GM12892 (cell line): ENCODE measurements around the gene UGT3A2.

ENCODE experiments used
- DNase-seq: peaks from one replicate; pipeline ENCODE4 v3.0.0; 2011; ENCODE audit not compliant: insufficient read length
- FAIRE-seq: peaks from 2 replicates; lab custom pipeline; 2011; peaks lifted over from hg19 to GRCh38; lab: Jason Lieb, UNC
- POLR2A ChIP-seq: IDR thresholded peaks from 2 replicates; pipeline ENCODE4 v1.6.1; 2011; ENCODE audit warnings: low read depth, low read length, control low read depth
- POLR2AphosphoS5 ChIP-seq: IDR thresholded peaks from 2 replicates; pipeline ENCODE4 v1.6.1; 2011; ENCODE audit warnings: low read depth, low read length, control low read depth
- TAF1 ChIP-seq: IDR thresholded peaks from 2 replicates; pipeline ENCODE4 v1.6.1; 2011; ENCODE audit warnings: low read depth, mild to moderate bottlenecking, control low read depth, low read length, borderline replicate concordance

UGT3A2 gene

DNA sequence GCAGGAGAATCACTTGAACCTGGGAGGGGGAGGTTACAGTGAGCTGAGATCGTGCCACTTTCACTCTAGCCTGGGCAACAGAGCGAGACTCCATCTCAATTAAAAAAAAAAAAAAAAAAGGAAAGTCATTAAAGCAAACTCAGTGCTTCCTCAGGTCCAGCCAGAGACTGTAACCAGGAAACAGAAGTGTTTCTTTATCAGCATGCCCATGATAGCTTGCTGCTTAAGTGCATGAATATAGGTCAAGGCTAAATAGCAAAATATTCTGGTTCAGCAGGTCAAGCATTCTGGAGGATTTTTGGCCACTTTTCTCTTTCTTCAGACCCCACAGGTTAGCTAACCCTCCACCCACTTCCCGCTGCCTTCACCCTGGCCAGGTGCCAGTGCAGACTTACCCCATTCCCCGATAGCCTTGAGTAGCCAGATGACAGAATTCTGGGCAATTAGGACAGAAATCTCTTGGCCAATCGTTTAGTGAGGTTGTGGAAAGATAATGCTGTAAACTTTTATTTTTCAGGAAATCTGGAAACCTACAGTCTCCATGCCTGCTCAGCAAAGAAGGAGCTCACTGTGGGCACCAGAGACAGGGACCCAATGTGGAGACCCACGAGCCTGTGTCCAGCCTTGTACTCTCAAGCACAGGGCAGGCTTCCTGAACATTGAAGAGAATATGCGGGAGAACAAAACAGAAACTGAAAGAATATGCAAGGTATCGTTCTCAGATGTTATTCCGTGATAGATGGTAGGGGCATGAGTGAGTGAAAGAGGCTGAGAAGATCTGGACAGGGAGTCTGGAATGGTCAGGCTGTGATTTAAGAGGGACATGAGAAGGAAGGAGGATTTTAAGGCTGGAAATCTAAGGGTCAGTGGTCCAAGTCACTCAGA lies 4.2 kb upstream of the UGT3A2 start:
- no peak for DNase-seq
- no peak for TF ChIP-seq POLR2AphosphoS5
- no peak for TF ChIP-seq TAF1
- no peak for FAIRE-seq

DNA sequence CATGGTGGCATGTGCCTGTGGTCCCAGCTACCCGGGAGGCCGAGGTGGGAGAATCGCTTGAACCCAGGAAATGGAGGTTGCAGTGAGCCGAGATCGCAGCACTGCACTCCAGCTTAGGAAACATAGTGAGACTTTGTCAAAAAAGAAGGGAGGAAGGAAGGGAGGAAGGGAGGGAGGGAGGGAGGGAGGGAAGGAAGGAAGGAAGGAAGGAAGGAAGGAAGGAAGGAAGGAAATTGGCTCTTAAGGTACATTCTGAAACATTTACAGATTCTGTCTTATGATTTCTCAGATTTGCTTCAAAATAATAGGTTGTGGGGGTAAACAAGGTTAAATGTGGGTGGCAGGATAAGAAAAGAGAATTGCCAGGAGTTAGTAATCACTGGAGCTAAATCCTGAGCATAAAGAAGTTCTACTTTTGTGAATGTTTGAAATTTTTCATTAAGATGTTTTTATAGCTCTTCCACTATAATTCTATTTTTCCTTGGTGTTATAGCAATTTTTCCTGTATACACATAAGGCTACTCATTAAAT lies 2.1 kb upstream of the UGT3A2 start:
- FAIRE-seq (no peak), DNase-seq (no peak)
- no peak for TF ChIP-seq POLR2AphosphoS5
- TF ChIP-seq POLR2A: no peak
- no peak for TF ChIP-seq TAF1

DNA sequence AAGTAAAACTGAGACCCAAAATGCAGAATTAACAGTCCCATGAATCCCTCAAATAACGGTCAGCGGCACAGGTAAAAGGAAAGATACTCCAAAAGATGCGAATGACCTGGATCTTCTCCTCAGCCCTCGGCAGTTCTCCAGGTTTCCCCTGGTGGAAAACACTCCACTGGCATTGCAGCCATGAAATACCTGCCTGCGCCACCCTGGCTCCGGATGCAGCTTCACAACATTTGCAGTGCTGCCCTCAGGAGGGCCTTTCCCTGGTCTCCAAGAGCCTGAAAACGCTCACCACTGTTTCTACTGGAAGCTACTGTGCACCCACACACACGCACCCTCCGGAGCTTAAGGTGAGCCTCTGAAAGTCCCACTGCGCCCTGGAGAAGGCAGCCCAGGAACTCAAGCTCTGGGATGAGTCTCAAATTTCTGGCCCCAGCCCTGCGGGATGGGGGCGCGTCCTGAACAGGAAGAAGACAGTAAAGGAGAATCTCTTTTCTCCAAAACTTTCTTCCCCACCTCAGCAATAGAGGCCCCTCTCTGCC lies 612 bp downstream of the UGT3A2 start:
- no peak for TF ChIP-seq TAF1
- TF ChIP-seq POLR2A: no peak
- no peak for TF ChIP-seq POLR2AphosphoS5
- DNase-seq (no peak), FAIRE-seq (no peak)

DNA sequence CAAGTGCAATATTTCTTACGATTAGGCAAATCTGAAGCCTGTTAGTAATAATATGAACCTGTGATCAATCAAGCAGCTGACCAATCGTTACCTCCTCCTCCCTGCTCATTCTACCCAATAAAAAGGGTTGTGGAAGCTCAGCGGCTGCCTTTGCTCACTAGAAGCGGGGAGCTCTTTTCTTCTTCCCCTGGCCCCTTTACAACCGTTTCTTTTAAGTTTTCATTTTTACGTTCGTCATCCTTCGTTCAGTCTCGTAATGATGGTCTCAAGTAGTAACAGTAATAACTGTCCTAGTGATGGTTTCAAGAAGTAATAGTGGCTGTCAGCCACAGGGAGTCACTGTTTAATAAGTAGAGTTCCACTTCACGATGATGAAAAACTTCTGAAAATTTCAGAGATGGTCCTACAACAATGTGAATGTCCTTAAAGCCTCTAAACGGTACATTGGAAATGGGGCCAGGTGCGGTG lies 6.2 kb downstream of the UGT3A2 start:
- no peak for DNase-seq
- no peak for FAIRE-seq
- TF ChIP-seq POLR2AphosphoS5 (no peak), POLR2A (no peak), TAF1 (no peak)

DNA sequence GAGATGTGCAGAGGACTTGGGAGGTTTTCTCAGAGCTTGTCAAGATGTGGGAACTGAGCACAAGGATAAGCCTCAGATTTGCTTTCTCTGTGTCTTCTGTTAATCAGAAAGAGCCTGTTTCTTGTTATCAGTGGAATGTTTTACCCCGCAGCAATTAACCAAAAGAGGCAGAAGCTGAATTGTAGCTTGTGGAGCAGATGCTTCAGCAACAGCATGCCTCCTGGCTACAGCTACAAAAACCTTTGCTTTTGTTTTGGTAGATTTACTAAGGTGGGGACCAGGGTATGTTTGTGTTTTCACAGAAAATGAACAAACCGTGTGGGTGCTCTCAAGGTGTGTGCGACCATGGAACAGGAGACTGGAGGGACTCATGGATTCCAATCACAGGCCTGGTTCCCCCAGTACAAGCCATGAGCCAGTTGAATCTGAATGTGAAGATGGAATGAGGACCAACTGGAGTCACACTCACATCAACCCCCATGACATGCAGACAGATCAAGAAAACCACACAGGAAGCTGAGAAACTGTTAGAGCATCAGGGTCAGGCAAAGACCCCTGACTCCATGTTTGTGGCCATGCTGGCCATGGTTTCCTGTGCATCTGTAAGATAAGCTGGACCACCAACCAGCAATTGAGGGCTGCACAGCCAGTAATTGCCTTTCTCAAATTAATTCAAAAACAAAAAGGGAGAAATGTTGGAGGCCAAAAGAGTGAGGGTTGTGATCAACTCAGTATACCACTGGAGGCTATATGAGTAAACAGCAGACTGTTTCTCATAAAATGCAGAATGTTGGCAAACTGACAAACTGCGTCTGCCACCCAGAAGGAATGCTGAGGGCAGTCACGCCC lies 6.9 kb downstream of the UGT3A2 start:
- DNase-seq: no peak
- TF ChIP-seq TAF1 (no peak), POLR2A (no peak), POLR2AphosphoS5 (no peak)
- FAIRE-seq: no peak

DNA sequence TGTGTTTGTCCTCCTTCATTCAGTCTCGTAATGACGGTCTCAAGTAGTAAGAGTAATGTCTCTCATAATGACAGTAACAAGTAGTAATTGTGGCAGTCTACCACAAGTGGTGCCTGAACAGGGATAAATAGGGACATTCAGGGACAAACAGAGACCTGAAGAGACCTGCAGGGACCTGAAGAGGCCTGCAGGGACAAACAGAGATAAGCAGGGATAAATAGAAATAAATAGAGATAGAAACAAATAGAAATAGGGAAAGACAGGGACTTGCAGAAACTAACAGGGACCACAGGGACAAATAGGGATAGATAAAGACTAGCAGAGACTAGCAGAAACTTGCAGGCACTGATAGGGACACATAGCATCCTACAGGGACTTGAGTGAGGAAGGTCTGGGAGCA lies 7.9 kb downstream of the UGT3A2 start:
- TF ChIP-seq POLR2AphosphoS5 (no peak), TAF1 (no peak), POLR2A (no peak)
- FAIRE-seq (no peak), DNase-seq (no peak)

DNA sequence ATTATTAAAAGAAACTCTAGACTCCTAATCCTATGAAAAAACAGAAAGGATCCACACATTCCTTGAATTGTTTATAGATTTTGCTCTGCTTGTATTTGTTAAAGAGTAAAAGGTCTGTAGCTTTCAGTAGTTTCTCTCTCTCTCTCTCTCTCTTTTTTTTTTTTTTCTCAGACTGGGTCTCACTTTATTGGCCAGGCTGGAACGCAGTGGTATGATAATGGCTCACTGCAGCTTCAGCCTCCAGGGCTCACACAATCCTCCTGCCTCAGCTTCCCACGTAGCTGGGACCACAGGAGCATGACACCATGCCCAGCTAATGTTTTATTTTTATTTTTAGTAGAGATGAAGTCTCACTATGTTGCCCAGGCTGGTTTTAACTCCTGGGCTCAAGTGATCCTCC lies 9.3 kb downstream of the UGT3A2 start:
- FAIRE-seq: no peak
- no peak for TF ChIP-seq POLR2A
- TF ChIP-seq POLR2AphosphoS5: no peak
- no peak for TF ChIP-seq TAF1
- DNase-seq: no peak

DNA sequence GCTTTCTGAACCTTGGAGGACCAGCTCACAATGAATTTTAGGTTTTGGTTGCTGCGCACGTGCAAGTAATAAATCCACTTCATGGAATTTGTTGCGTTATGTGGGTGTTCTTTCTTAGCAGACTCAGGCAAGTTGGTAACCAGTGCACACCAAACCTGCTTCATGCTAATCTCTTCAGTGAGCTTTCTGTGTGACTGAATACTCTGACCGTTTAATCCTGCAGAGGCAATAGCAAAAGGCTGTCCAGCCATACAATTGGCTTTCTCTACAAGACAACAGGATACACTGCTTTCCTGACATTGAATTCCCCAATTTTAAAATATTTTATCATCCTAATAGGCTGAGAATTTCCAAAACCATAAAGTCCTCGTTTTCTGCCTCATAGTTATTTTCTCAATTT lies 10.3 kb downstream of the UGT3A2 start:
- FAIRE-seq (no peak), DNase-seq (no peak)
- TF ChIP-seq POLR2A (no peak), POLR2AphosphoS5 (no peak), TAF1 (no peak)

DNA sequence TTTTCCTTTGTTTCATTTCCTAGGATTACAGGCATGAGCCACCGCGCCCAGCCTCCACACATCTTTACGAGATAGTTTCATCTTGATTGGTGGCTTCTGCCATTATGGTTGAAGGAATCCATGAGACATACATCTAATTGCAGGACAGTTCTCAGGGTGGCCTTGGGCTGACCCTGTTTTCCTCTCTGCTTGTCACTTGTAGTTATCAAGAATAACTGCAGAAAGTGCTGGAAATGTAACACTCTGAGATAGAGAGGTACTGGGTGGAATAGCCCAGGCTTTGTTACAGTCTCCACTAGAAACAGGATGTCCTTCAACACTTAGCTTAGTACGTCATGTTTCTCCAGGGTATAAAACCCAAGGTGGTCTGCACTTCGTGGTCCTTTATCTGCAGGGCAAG lies 10.7 kb downstream of the UGT3A2 start:
- FAIRE-seq (no peak), DNase-seq (no peak)
- TF ChIP-seq POLR2AphosphoS5 (no peak), POLR2A (no peak), TAF1 (no peak)

DNA sequence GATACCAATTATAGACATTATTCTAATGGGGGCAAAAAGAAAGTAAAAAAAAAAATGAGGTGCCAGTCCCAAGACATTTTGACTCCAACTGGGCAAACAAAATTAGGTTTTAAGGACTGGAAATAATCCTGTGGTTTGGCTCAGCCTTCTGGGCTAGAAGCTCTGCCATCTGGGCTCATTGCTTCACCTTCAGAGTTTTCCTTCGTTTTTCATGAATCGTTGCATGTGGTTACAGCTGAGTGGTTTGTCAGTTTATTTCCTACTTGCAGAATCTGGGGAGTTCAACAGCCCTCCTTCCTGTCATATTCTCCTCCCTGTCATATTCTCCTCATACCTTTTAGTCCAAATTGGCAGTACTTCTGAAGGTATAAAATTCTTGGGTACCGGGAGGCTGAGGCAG lies 12.0 kb downstream of the UGT3A2 start:
- DNase-seq (no peak), FAIRE-seq (no peak)
- TF ChIP-seq TAF1 (no peak), POLR2AphosphoS5 (no peak), POLR2A (no peak)

DNA sequence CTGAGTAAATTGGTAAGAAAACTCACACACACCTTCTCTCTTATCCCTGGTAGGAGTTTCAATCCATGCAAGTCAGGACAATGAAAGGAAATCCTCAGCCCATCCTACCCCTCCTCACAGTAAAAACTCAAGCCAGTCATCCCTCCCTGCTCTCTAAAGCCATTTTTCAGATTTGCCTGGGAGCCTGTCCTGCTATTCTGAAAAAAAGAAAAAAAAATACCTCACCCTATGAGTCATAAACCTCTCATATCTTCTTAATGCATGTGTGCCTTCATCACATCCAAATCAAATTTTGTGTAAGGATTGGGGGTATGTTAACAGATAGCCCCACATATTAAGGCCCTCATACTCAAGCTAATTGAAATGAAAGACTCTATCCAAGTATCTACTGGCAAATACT lies 14.1 kb downstream of the UGT3A2 start:
- no peak for TF ChIP-seq POLR2AphosphoS5
- TF ChIP-seq TAF1: no peak
- TF ChIP-seq POLR2A: no peak
- FAIRE-seq: no peak
- no peak for DNase-seq

DNA sequence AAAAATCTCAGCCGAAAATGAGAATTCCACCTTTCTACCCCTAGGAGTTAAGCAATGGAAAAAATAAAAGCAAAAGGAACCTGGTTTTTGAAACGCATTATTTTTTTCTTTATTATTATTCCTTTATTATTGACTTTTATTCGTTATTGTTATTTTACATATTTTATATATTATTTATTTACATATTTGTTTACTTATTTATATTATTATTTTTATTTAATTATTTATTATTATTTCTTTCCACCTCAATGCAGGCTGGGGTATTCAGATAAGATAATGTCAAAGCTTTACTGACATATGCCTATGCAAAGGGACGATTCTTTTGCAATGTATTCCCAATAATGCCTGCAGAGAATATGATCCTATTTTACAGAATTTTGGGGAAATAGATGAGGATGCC lies 16.7 kb downstream of the UGT3A2 start:
- TF ChIP-seq POLR2A (no peak), POLR2AphosphoS5 (no peak), TAF1 (no peak)
- DNase-seq (no peak), FAIRE-seq (no peak)
